Activated CD4-positive, alpha-beta T cell treated with anti-CD3 and anti-CD28 coated beads for 48 hours (primary cell): ENCODE measurements around the gene LRMDA.

Source experiments
- DNase-seq: peaks from one replicate; pipeline ENCODE4 v3.0.0-alpha.2; 2020

Gene LRMDA

GRCh38 chr10:75939541-75939940 is 508.1 kb downstream of the LRMDA start:
- no peak for DNase-seq

- no peak for DNase-seq
Observed at GRCh38 chr10:75940742-75941141, 509.3 kb downstream of the LRMDA start.

- DNase-seq, result no peak
Observed at GRCh38 chr10:75941223-75941801, 509.9 kb downstream of the LRMDA start.

- DNase-seq, result no peak
Observed at GRCh38 chr10:75944061-75944460, 512.6 kb downstream of the LRMDA start.

- no peak for DNase-seq
Observed at GRCh38 chr10:75948583-75948982, 517.2 kb downstream of the LRMDA start.

- no peak for DNase-seq
Observed at GRCh38 chr10:75950307-75950706, 518.9 kb downstream of the LRMDA start.

- no peak for DNase-seq
Observed at GRCh38 chr10:75950997-75951589, 519.7 kb downstream of the LRMDA start.

- no peak for DNase-seq
Observed at GRCh38 chr10:75951627-75952026, 520.2 kb downstream of the LRMDA start.

- DNase-seq, result no peak
Observed at GRCh38 chr10:75952093-75952492, 520.7 kb downstream of the LRMDA start.

- DNase-seq, result no peak
Observed at GRCh38 chr10:75954486-75954885, 523.1 kb downstream of the LRMDA start.

GRCh38 chr10:75955973-75956502 is 524.6 kb downstream of the LRMDA start:
- no peak for DNase-seq

GRCh38 chr10:75956624-75957023 is 525.2 kb downstream of the LRMDA start:
- no peak for DNase-seq

GRCh38 chr10:75957314-75958120 is 526.1 kb downstream of the LRMDA start:
- no peak for DNase-seq

GRCh38 chr10:75959209-75959608 is 527.8 kb downstream of the LRMDA start:
- DNase-seq, result no peak

GRCh38 chr10:75959912-75960311 is 528.5 kb downstream of the LRMDA start:
- DNase-seq, result no peak

GRCh38 chr10:75962395-75963061 is 531.1 kb downstream of the LRMDA start:
- DNase-seq, result no peak

GRCh38 chr10:75967491-75967890 is 536.1 kb downstream of the LRMDA start:
- DNase-seq, result no peak

- no peak for DNase-seq
Observed at GRCh38 chr10:75969031-75969430, 537.6 kb downstream of the LRMDA start.

- DNase-seq, result no peak
Observed at GRCh38 chr10:75971402-75972211, 540.2 kb downstream of the LRMDA start.

GRCh38 chr10:75972491-75973276 is 541.3 kb downstream of the LRMDA start:
- no peak for DNase-seq

- DNase-seq, result no peak
Observed at GRCh38 chr10:75974080-75974479, 542.7 kb downstream of the LRMDA start.

- no peak for DNase-seq
Observed at GRCh38 chr10:75976681-75977080, 545.3 kb downstream of the LRMDA start.
